Measurements from ENCODE around the gene TMEM179. TPM values are rescaled to one million over a fixed set of nuclear protein-coding genes. Genes with fewer than 3 reads are reported as not detected.
"Not testable (repeated sequence)": the region's sequence is repeated elsewhere in the genome, so short reads cannot be mapped to it uniquely, and the experiment has no call there.

The TMEM179 gene
- total RNA-seq = not detected

GRCh38 chr14:104604458-104605449 lies at the start of gene TMEM179:
TMEM179 (minus strand) TSS chr14:104604772; CDS start chr14:104604741, 31 bp downstream.
- DNase-seq (ENCODE audit: low read depth in 2 of 3, low spot score in 2 of 3) = peak in 2 of 3 donors; percentile 30 to 39

GRCh38 chr14:104654119-104654518 lies 49.5 kb upstream of the TMEM179 start:
- no peak for DNase-seq (ENCODE audit: low read depth in 2 of 3, low spot score in 2 of 3)

GRCh38 chr14:104653130-104653920 lies 48.8 kb upstream of the TMEM179 start:
- not testable (repeated sequence) for DNase-seq (ENCODE audit: low read depth in 2 of 3, low spot score in 2 of 3)

GRCh38 chr14:104652386-104652785 lies 47.8 kb upstream of the TMEM179 start:
- no peak for DNase-seq (ENCODE audit: low read depth in 2 of 3, low spot score in 2 of 3)

GRCh38 chr14:104651876-104652260 lies 47.3 kb upstream of the TMEM179 start:
- DNase-seq (ENCODE audit: low read depth in 2 of 3, low spot score in 2 of 3) = no peak

GRCh38 chr14:104650981-104651875 lies 46.7 kb upstream of the TMEM179 start:
- no peak for DNase-seq (ENCODE audit: low read depth in 2 of 3, low spot score in 2 of 3)

GRCh38 chr14:104650057-104650980 lies 45.7 kb upstream of the TMEM179 start:
- DNase-seq (ENCODE audit: low read depth in 2 of 3, low spot score in 2 of 3) = peak; percentile 41 to 83 (median 78)

- DNase-seq (ENCODE audit: low read depth in 2 of 3, low spot score in 2 of 3) = no peak
Observed at GRCh38 chr14:104647467-104648043, 43.0 kb upstream of the TMEM179 start.

- no peak for DNase-seq (ENCODE audit: low read depth in 2 of 3, low spot score in 2 of 3)
Observed at GRCh38 chr14:104644656-104645378, 40.2 kb upstream of the TMEM179 start.

- no peak for DNase-seq (ENCODE audit: low read depth in 2 of 3, low spot score in 2 of 3)
Observed at GRCh38 chr14:104644091-104644635, 39.6 kb upstream of the TMEM179 start.

GRCh38 chr14:104643306-104643705 lies 38.7 kb upstream of the TMEM179 start:
- DNase-seq (ENCODE audit: low read depth in 2 of 3, low spot score in 2 of 3) = no peak

- no peak for DNase-seq (ENCODE audit: low read depth in 2 of 3, low spot score in 2 of 3)
Observed at GRCh38 chr14:104642540-104642868, 37.9 kb upstream of the TMEM179 start.

- DNase-seq (ENCODE audit: low read depth in 2 of 3, low spot score in 2 of 3) = peak in 1 of 3 donors; percentile 9
Observed at GRCh38 chr14:104641753-104642539, 37.4 kb upstream of the TMEM179 start.

- no peak for DNase-seq (ENCODE audit: low read depth in 2 of 3, low spot score in 2 of 3)
Observed at GRCh38 chr14:104640681-104641080, 36.1 kb upstream of the TMEM179 start.

- DNase-seq (ENCODE audit: low read depth in 2 of 3, low spot score in 2 of 3) = peak in 2 of 3 donors; percentile 51 to 65
Observed at GRCh38 chr14:104639885-104640548, 35.4 kb upstream of the TMEM179 start.

GRCh38 chr14:104639471-104639870 lies 34.9 kb upstream of the TMEM179 start:
- no peak for DNase-seq (ENCODE audit: low read depth in 2 of 3, low spot score in 2 of 3)
